ENCODE results near the gene SDC1.
A peak's percentile ranks its signal among the peaks of the same experiment; 100 is the strongest.

SDC1 gene

GRCh38 chr2:20188201-20188600 lies 36.7 kb downstream of the SDC1 start:
- peaks cover 56% of the 10 kb centered on the region for H3K4me1 ChIP-seq (ENCODE audit: control insufficient read depth, insufficient read depth, low read length)

GRCh38 chr2:20187331-20187730 lies 37.6 kb downstream of the SDC1 start:
- H3K9ac ChIP-seq (ENCODE audit: low read depth, low read length): no peak overlapping the region

More at GRCh38 chr2:20188201-20188600, 36.7 kb downstream of the SDC1 start:
- Histone ChIP-seq H3K36me3 (ENCODE audit: control insufficient read depth, insufficient read depth, low read length) (no peaks in the 10 kb centered on the region), H3K27ac (ENCODE audit: low read depth, low read length) (peak overlapping the region; percentile 42), H3K4me3 (ENCODE audit: low read depth, low read length) (no peak overlapping the region), H3K9ac (ENCODE audit: low read depth, low read length) (no peak overlapping the region), H3K9me3 (ENCODE audit: control insufficient read depth, insufficient read depth, low read length) (no peaks in the 10 kb centered on the region), H3K27me3 (ENCODE audit: control insufficient read depth, insufficient read depth, low read length) (no peaks in the 10 kb centered on the region)

GRCh38 chr2:20186855-20187187 lies 38.1 kb downstream of the SDC1 start:
- no peak overlapping the region for H3K4me3 ChIP-seq (ENCODE audit: low read depth, low read length)
- H3K27ac ChIP-seq (ENCODE audit: low read depth, low read length): no peak overlapping the region

More at GRCh38 chr2:20187331-20187730, 37.6 kb downstream of the SDC1 start:
- no peak overlapping the region for H3K4me3 ChIP-seq (ENCODE audit: low read depth, low read length)
- no peaks in the 10 kb centered on the region for H3K9me3 ChIP-seq (ENCODE audit: control insufficient read depth, insufficient read depth, low read length)
- H3K27me3 ChIP-seq (ENCODE audit: control insufficient read depth, insufficient read depth, low read length): no peaks in the 10 kb centered on the region
- peaks cover 56% of the 10 kb centered on the region for H3K4me1 ChIP-seq (ENCODE audit: control insufficient read depth, insufficient read depth, low read length)
- H3K27ac ChIP-seq (ENCODE audit: low read depth, low read length): no peak overlapping the region
- no peaks in the 10 kb centered on the region for H3K36me3 ChIP-seq (ENCODE audit: control insufficient read depth, insufficient read depth, low read length)

GRCh38 chr2:20186078-20186854 lies 38.7 kb downstream of the SDC1 start:
- no peaks in the 10 kb centered on the region for H3K9me3 ChIP-seq (ENCODE audit: control insufficient read depth, insufficient read depth, low read length)

More at GRCh38 chr2:20186855-20187187, 38.1 kb downstream of the SDC1 start:
- Histone ChIP-seq H3K9me3 (ENCODE audit: control insufficient read depth, insufficient read depth, low read length) (no peaks in the 10 kb centered on the region), H3K4me1 (ENCODE audit: control insufficient read depth, insufficient read depth, low read length) (peaks cover 54% of the 10 kb centered on the region), H3K27me3 (ENCODE audit: control insufficient read depth, insufficient read depth, low read length) (no peaks in the 10 kb centered on the region), H3K36me3 (ENCODE audit: control insufficient read depth, insufficient read depth, low read length) (no peaks in the 10 kb centered on the region), H3K9ac (ENCODE audit: low read depth, low read length) (no peak overlapping the region)

GRCh38 chr2:20185176-20186022 lies 39.5 kb downstream of the SDC1 start:
- peaks cover 45% of the 10 kb centered on the region for H3K4me1 ChIP-seq (ENCODE audit: control insufficient read depth, insufficient read depth, low read length)
- H3K9ac ChIP-seq (ENCODE audit: low read depth, low read length): no peak overlapping the region
- no peaks in the 10 kb centered on the region for H3K9me3 ChIP-seq (ENCODE audit: control insufficient read depth, insufficient read depth, low read length)
- H3K4me3 ChIP-seq (ENCODE audit: low read depth, low read length): no peak overlapping the region
- peak overlapping the region; percentile 64 for H3K27ac ChIP-seq (ENCODE audit: low read depth, low read length)
- no peaks in the 10 kb centered on the region for H3K36me3 ChIP-seq (ENCODE audit: control insufficient read depth, insufficient read depth, low read length)
- no peaks in the 10 kb centered on the region for H3K27me3 ChIP-seq (ENCODE audit: control insufficient read depth, insufficient read depth, low read length)

More at GRCh38 chr2:20186078-20186854, 38.7 kb downstream of the SDC1 start:
- no peak overlapping the region for H3K4me3 ChIP-seq (ENCODE audit: low read depth, low read length)
- no peaks in the 10 kb centered on the region for H3K36me3 ChIP-seq (ENCODE audit: control insufficient read depth, insufficient read depth, low read length)
- no peak overlapping the region for H3K9ac ChIP-seq (ENCODE audit: low read depth, low read length)
- peaks cover 49% of the 10 kb centered on the region for H3K4me1 ChIP-seq (ENCODE audit: control insufficient read depth, insufficient read depth, low read length)
- peak overlapping the region; percentile 64 for H3K27ac ChIP-seq (ENCODE audit: low read depth, low read length)
- H3K27me3 ChIP-seq (ENCODE audit: control insufficient read depth, insufficient read depth, low read length): no peaks in the 10 kb centered on the region

- no peaks in the 10 kb centered on the region for H3K9me3 ChIP-seq (ENCODE audit: control insufficient read depth, insufficient read depth, low read length)
- H3K4me3 ChIP-seq (ENCODE audit: low read depth, low read length): no peak overlapping the region
- H3K27ac ChIP-seq (ENCODE audit: low read depth, low read length): no peak overlapping the region
- no peaks in the 10 kb centered on the region for H3K36me3 ChIP-seq (ENCODE audit: control insufficient read depth, insufficient read depth, low read length)
- peaks cover 39% of the 10 kb centered on the region for H3K4me1 ChIP-seq (ENCODE audit: control insufficient read depth, insufficient read depth, low read length)
- H3K27me3 ChIP-seq (ENCODE audit: control insufficient read depth, insufficient read depth, low read length): no peaks in the 10 kb centered on the region
- H3K9ac ChIP-seq (ENCODE audit: low read depth, low read length): no peak overlapping the region
These were observed 40.6 kb downstream of the SDC1 start for GRCh38 chr2:20184067-20184938.

GRCh38 chr2:20183373-20183772 lies 41.6 kb downstream of the SDC1 start:
- H3K4me1 ChIP-seq (ENCODE audit: control insufficient read depth, insufficient read depth, low read length): peaks cover 30% of the 10 kb centered on the region

GRCh38 chr2:20182241-20182931 lies 42.5 kb downstream of the SDC1 start:
- Histone ChIP-seq H3K4me3 (ENCODE audit: low read depth, low read length) (no peak overlapping the region), H3K27me3 (ENCODE audit: control insufficient read depth, insufficient read depth, low read length) (no peaks in the 10 kb centered on the region), H3K4me1 (ENCODE audit: control insufficient read depth, insufficient read depth, low read length) (peaks cover 20% of the 10 kb centered on the region), H3K27ac (ENCODE audit: low read depth, low read length) (no peak overlapping the region), H3K9ac (ENCODE audit: low read depth, low read length) (no peak overlapping the region), H3K9me3 (ENCODE audit: control insufficient read depth, insufficient read depth, low read length) (no peaks in the 10 kb centered on the region), H3K36me3 (ENCODE audit: control insufficient read depth, insufficient read depth, low read length) (no peaks in the 10 kb centered on the region)

More at GRCh38 chr2:20183373-20183772, 41.6 kb downstream of the SDC1 start:
- Histone ChIP-seq H3K27ac (ENCODE audit: low read depth, low read length) (no peak overlapping the region), H3K9me3 (ENCODE audit: control insufficient read depth, insufficient read depth, low read length) (no peaks in the 10 kb centered on the region), H3K4me3 (ENCODE audit: low read depth, low read length) (no peak overlapping the region), H3K9ac (ENCODE audit: low read depth, low read length) (no peak overlapping the region), H3K27me3 (ENCODE audit: control insufficient read depth, insufficient read depth, low read length) (no peaks in the 10 kb centered on the region), H3K36me3 (ENCODE audit: control insufficient read depth, insufficient read depth, low read length) (no peaks in the 10 kb centered on the region)

GRCh38 chr2:20181761-20182160 lies 43.2 kb downstream of the SDC1 start:
- Histone ChIP-seq H3K4me3 (ENCODE audit: low read depth, low read length) (no peak overlapping the region), H3K9me3 (ENCODE audit: control insufficient read depth, insufficient read depth, low read length) (no peaks in the 10 kb centered on the region), H3K27ac (ENCODE audit: low read depth, low read length) (no peak overlapping the region), H3K36me3 (ENCODE audit: control insufficient read depth, insufficient read depth, low read length) (no peaks in the 10 kb centered on the region), H3K27me3 (ENCODE audit: control insufficient read depth, insufficient read depth, low read length) (no peaks in the 10 kb centered on the region), H3K9ac (ENCODE audit: low read depth, low read length) (no peak overlapping the region), H3K4me1 (ENCODE audit: control insufficient read depth, insufficient read depth, low read length) (peaks cover 15% of the 10 kb centered on the region)
